ENCODE results near the gene CALD1.

DNA sequence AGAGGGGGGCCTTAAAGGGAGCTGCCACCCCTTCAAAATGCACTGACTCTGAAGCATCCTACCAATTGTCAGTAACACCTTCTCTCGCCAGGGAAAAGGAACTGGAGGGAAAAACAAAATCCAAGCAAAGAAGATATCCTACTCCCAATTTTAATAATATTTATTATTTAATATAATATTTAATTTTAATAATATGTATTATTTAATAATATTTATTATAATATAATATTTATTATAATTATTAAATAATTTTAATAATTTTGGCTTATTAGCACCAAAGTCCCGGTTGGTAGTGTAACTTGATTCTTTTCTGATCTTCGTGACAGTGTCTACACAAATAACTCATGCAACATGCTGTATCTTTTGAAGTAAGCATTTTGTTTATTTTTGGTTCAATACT lies 148.3 kb downstream of the CALD1 start:
- TF ChIP-seq, protein P1, sequence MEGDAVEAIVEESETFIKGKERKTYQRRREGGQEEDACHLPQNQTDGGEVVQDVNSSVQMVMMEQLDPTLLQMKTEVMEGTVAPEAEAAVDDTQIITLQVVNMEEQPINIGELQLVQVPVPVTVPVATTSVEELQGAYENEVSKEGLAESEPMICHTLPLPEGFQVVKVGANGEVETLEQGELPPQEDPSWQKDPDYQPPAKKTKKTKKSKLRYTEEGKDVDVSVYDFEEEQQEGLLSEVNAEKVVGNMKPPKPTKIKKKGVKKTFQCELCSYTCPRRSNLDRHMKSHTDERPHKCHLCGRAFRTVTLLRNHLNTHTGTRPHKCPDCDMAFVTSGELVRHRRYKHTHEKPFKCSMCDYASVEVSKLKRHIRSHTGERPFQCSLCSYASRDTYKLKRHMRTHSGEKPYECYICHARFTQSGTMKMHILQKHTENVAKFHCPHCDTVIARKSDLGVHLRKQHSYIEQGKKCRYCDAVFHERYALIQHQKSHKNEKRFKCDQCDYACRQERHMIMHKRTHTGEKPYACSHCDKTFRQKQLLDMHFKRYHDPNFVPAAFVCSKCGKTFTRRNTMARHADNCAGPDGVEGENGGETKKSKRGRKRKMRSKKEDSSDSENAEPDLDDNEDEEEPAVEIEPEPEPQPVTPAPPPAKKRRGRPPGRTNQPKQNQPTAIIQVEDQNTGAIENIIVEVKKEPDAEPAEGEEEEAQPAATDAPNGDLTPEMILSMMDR (IDR thresholded peaks at IDR 0.05; ENCODE audit: low read depth, low read length, poor library complexity, severe bottlenecking): no peak
- TF ChIP-seq EZH2phosphoT487 (IDR thresholded peaks at IDR 0.05; ENCODE audit: borderline replicate concordance, low read length): no peak
